ENCODE measurements around the gene COLEC11. TPM values are rescaled to one million over a fixed set of nuclear protein-coding genes. Genes with fewer than 3 reads are reported as not detected.

Gene COLEC11
- total and polyA plus RNA-seq, 9 of the 15 experiments (the other 6 are each of a cell fraction or from before 2014, with no cell fraction given) = 0.32 to 4.3 (median 1.8) TPM

- BruUV-seq (replicated peaks) = no TSS peak
- FAIRE-seq (peak; percentile 26), DNase-seq (ENCODE audit: extremely low read depth in 1 of 4, low spot score in 3 of 4) (no peak), ATAC-seq (no peak)
- Histone ChIP-seq H3K9me3 (replicated peaks; ENCODE audit: control insufficient read depth, insufficient read depth, low read depth, low read length) (peaks cover 9% of the 10 kb centered on the region; the same call in 1 of the 2 replicates), H3K36me3 (ENCODE audit: control insufficient read depth, insufficient read depth, low read length) (no peaks in the 10 kb centered on the region), H3K9ac (ENCODE audit: insufficient read depth in 1 of 2, low read depth in 2 of 2, low read length in 2 of 2) (peak overlapping the region; percentile 39 to 69; a peak in 2 of 4 replicates), H3K27me3 (ENCODE audit: control insufficient read depth in 2 of 2, insufficient read depth in 2 of 2, low read length in 2 of 2) (no peaks in the 10 kb centered on the region), H3K27ac (ENCODE audit: extremely low read depth, low read depth, low read length) (peak overlapping the region; percentile 82), H3K4me1 (replicated peaks in 1 of 2; ENCODE audit: control insufficient read depth in 2 of 2, insufficient read depth in 2 of 2, low read length in 2 of 2) (peaks cover 18 to 60% of the 10 kb centered on the region in 2 experiments), H4K20me1 (replicated peaks; ENCODE audit: control insufficient read depth, insufficient read depth, low read length) (no peaks in the 10 kb centered on the region), H2AFZ (ENCODE audit: low read depth, low read length) (peak overlapping the region; percentile 93; the same call in 1 of the 2 replicates), H3K4me2 (ENCODE audit: insufficient read depth, low read length) (no peak overlapping the region; the same call in 1 of the 2 replicates), H3K79me2 (ENCODE audit: control insufficient read depth, insufficient read depth, low read length) (peaks cover 3% of the 10 kb centered on the region; the same call in 1 of the 3 replicates), H3K4me3 (no peak overlapping the region), H3K9me1 (ENCODE audit: control insufficient read depth, insufficient read depth, low read length) (no peaks in the 10 kb centered on the region)
- TF ChIP-seq MGA (IDR thresholded peaks at IDR 0.05) = peak; percentile 67; the same call in 1 of the 2 replicates
- TF ChIP-seq SMARCC2 (IDR thresholded peaks at IDR 0.05; ENCODE audit: low read depth) = no peak
- 77% methylated on average over 12 of the region's 16 CpGs for WGBS (ENCODE audit: insufficient coverage, low coverage, missing lambda C conversion rate)
- in situ Hi-C loops (cut with MboI) (no loop called here), intact Hi-C loops (cut with micrococcal nuclease) (no loop called here)
- ChIA-PET POLR2A (no interaction called here), CTCF (ENCODE audit: low intra/inter-chr PET ratio) (no interaction called here)
These were observed 9.4 kb downstream of the COLEC11 start for GRCh38 chr2:3604207-3604877.
